GM18519 (cell line): ENCODE data around the gene PARD6A.
A peak's percentile ranks its signal among the peaks of the same experiment; 100 is the strongest.

Experiments used
- ATAC-seq: cut with Tn5 transposase; IDR thresholded peaks from one replicate; pipeline ENCODE4 v1.9.1; 2021; ENCODE audit warnings: mild to moderate bottlenecking, moderate library complexity; ENCODE audit not compliant: unreplicated experiment, low FRiP score

PARD6A gene

DNA sequence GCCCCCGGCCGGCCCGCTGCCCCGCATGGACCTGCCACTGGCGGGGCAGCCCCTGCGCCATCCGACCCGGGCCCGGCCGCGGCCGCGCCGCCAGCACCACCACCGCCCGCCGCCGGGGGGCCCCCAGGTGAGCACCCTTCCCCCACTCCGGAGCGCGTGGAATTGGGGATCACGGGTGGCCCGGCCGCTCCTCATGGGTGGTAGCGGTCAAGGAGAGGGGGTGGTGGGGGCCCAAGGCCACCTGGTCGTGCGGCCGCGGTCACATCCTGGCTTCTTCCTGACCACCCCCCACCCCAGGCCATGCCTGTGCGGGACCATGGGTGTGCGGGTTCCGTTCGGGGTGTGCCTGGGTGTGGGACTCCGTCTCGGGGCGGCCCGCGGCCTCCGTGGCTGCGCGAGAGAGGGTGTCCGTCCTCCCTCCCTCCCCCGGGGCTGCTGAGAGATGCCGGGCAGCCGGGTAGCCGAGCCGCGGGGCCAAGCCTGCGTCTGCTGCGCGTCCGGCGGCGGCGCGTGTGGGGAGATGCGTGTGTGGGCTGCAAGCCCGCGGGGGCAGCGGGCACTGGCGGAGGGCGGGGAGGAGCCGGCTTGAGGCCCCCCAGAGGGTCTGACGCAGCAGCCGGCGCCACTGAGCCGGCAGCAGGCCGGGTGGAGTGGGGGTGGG, 7.5 kb upstream of the PARD6A start:
- no peak for ATAC-seq

DNA sequence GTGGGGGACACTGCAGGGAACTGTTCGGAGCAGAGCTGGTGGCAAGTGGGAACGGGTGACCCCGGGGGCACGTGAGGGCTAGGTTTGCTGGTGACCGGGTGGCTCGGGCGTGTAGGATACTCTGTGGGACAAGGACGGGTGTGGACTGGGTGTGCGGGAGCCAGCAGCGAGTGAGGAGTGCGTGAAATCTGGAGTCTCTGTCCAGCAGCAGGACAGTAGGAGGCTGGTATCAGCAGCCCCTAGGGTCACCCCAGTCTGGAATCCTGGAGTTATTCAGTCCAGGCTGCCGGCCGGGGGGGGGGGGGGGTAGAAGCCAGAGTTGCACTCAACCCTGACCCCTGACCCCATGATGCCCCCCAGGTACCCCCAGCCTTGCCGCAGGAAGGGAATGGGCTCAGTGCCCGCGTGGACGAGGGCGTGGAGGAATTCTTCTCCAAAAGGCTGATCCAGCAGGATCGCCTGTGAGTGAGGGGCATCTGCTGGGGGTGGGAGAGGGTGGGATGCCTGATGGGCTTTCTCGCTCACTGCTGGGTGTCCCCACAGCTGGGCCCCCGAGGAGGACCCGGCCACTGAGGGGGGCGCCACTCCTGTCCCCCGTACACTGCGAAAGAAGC, 6.9 kb upstream of the PARD6A start:
- ATAC-seq = no peak

DNA sequence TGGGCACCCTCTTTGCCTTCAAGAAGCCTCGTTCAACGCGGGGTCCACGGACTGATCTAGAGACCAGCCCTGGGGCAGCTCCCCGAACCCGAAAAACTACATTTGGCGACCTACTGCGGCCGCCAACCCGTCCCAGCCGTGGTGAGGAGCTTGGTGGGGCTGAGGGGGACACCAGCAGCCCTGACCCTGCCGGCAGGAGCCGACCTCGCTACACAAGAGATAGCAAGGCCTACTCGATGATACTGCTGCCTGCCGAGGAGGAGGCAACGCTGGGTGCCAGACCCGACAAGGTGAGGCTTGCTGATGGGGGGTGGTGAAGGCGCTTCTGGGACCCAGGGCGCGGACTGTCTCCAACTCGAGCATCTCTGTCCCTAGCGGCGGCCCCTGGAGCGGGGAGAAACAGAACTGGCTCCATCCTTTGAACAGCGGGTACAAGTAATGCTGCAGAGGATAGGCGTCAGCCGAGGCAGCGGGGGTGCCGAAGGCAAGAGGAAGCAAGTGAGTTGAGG, 6.3 kb upstream of the PARD6A start:
- no peak for ATAC-seq

DNA sequence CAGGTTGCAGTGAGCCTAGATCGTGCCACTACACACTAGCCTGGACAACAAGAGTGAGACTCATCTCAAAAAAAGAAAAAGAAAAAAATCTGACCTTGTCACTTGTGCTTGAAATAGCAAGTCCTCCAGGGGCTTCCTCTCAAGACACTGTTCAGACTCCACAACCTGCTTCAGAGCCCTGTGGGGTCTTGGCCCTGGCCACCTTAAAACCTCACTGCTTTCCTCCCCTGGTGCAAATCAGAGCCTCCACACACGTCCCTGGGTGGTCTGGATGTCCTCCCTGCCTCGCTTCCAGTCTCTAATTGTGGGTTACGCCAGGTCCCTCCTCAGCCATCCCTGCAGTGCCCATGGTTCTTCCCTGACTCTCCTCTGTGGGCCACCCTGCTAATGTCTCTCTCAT, 5.4 kb upstream of the PARD6A start:
- ATAC-seq = no peak

DNA sequence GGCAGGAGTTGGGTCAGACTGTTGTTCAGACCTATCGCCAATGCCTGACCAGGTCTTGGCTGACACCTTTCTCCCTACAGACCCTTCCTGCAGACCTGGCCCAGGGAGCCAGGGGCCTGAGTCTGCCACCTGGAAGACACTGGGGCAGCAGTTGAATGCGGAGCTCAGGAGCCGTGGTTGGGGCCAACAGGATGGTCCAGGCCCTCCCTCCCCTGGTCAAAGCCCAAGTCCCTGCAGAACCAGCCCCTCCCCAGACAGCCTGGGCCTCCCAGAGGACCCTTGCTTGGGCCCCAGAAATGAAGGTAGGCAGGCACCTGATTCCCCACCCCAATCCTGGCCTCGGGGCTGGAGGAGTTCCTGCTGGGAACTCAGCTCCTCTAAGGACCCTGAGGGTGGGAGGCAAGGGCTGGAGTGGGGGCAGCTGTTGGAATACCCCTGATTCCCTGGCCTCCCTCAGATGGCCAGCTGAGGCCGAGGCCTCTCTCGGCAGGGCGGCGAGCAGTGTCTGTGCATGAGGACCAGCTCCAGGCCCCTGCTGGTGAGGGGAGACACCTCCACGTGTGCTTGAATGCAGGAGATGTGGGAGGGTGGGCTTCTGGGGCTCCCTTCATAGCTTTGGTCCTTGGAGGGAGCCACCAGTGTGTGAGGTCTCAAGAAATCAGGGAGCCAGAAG, 4.3 kb upstream of the PARD6A start:
- no peak for ATAC-seq

DNA sequence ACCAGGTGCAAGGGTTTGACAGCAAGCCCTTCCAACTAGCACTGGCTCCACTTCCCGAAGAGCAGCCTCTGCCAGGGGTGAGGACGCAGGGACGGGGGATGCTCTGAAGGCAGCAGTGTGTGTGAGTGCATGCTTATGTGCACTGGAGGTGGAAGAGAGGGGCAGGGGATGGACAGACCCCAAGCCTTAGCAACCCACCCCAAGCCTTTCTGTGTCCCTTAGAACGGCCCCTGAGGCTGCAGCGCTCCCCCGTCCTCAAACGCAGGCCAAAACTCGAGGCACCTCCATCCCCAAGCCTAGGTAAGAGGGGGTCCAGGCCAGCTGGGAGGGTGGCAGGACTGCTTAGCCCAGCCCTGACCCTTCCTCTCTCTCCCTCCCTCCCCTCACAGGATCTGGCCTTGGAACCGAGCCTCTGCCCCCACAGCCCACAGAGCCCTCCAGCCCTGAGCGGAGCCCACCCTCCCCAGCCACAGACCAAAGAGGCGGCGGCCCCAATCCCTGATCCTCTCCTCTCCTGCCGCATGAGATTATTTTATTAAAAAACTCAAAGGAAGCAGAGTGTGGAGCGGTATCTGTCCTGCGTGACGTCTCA, 3.6 kb upstream of the PARD6A start:
- no peak for ATAC-seq

DNA sequence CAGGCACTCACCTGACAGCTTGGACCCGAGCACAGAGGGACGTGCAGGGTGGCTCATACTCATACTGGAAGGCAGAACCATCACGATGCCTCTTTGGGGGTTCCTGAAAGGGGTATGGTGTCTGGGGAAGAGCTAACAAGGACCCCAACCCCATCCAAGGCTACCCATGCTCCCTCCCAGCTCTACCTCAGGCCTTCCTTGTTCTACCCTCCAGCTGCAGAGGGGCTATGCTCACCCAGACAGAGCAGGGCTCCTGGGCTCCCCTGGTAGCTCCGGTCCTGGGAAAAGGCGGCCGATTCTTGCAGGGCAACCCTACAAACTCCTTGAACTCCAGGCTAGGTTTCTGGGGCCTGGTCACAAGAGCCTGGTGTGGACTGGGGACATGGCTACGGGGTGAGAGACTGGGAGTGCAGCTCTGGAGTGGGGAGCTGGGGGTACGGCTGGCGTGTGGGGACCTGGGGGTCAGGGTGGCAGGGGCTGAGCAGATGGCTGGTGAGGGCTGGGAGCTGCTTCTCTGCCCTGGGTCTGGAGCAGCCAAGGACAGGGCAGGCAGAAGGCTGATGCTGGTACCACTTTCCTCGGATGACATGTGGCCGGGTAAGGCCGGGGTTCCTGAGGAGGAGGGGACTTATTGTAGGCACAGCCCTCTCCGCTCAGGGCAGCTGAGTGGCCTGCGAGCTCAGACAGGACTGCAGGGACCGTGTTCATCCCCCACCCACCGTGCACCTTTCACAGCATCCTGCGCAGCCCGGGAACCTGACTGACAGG, 2.8 kb upstream of the PARD6A start:
- ATAC-seq = no peak

DNA sequence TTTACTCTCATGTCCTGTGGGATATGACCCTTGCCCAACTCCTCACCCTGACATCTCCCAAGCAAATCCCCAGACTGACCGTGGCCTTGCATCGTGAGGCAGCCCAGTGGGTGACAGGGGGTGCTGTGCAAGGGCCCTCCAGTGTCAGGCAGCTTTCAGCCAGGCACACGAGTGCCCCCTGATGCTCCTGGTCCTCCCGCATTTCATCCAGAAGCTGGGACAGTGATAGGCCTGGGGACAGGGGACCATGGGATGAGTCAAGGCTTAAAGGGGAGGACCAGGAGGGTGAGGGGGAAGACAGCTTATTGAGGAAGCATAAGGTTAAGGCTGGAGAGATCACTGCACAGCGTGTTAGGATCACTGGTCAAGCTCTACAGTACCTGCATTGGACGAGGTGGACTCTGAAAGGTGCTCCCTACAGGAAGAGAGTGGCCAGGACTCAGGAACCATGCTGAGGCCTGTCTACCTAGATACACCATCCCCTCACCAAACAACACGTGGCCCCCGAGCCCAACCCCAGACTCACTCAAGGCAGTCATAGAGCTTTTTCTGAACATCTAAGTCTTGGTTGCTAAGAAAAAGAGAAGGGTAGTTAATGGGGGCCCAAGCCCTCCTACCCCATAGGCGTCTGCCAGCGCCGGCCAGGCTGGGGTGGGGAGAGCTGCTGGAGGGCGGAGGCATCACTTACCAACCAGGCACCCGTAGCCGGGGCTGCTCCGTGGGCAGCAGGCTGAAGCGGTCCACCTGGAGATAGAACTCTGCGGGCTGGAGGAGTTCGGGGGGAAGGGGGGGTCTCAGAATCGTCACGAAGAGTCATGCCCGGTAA, 1.7 kb upstream of the PARD6A start:
- ATAC-seq = no peak

DNA sequence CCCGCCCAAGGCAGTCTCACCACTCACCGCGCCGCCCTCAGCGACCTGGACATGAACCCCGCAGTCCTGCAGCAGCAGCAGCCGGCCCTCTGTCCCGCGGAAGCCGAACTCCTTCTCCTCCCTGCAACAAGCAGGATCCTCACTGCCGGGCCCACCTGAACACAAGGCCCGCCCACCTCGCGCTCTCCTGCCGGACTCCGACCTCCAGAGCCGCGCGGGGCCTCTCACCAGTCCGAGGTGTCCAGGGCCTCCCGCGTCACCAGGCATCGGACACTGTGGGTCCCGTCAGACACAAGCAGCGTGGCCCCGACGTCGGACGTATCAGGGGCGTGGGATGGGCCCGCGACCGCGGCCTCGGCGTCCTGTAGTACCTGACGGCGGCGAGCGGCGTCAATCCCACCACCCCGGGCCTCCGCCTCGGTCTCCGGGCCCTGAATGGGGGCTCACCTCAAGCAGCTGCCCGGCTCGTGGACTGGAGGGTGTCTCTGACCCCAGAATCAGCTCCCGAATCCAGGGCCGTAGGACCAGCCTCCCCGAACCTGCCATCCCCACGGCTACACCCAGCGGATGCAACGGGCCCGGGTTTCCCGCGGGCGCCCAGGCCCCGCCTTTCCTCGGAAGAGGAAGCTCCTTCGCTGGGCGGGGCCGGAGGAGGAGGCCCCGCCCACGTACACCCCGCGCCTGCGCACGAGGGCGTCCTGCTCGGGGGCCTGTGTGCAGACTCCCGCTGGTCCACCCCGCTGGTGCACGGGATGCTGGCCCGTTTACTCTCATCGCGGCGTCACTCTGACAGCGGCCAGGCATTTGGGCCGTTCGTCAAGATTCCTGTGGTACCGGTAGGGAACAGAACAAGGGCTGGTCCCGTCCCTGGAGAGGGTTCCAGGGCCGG, 841 bp upstream of the PARD6A start, which contains the start of gene ACD:
Gene ACD (minus strand): TSS at position 586 of the 889 bp plus-strand sequence. CDS start 40 bp downstream, at position 546.
- ATAC-seq = peak; percentile 39

DNA sequence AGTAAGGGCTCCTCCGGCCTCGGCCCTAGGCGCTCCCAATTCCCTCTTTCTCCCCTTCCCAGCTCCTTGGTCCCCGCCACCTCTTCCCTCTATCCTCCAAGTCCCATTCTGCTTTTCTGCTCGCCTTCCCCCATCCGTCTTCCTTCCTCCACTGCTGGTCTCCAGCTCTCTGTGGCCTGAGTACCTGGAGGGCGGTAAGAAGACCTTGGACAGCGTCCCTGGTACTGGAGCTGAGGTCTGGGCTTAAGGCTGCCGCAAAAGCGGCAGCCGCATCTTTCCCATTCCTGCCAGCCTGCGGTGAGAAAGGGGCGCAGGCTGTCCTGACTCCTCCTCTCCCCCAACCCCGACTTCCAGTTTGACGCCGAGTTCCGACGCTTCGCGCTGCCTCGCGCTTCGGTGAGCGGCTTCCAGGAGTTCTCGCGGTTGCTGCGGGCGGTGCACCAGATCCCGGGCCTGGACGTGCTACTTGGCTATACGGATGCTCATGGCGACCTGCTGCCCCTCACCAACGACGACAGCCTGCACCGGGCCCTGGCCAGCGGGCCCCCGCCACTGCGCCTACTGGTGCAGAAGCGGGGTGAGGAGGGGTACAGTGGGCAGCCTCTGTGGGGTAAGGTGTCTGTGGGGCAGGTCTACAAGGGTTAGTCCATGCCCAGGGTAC, 471 bp downstream of the PARD6A start:
- ATAC-seq = no peak

DNA sequence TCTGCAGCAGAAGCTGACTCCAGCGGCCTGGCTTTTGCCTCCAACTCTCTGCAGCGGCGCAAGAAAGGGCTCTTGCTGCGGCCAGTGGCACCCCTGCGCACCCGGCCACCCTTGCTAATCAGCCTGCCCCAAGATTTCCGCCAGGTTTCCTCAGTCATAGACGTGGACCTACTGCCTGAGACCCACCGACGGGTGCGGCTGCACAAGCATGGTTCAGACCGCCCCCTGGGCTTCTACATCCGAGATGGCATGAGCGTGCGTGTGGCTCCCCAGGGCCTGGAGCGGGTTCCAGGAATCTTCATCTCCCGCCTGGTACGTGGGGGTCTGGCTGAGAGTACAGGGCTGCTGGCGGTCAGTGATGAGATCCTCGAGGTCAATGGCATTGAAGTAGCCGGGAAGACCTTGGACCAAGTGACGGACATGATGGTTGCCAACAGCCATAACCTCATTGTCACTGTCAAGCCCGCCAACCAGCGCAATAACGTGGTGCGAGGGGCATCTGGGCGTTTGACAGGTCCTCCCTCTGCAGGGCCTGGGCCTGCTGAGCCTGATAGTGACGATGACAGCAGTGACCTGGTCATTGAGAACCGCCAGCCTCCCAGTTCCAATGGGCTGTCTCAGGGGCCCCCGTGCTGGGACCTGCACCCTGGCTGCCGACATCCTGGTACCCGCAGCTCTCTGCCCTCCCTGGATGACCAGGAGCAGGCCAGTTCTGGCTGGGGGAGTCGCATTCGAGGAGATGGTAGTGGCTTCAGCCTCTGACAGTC, 1.3 kb downstream of the PARD6A start:
- no peak for ATAC-seq

DNA sequence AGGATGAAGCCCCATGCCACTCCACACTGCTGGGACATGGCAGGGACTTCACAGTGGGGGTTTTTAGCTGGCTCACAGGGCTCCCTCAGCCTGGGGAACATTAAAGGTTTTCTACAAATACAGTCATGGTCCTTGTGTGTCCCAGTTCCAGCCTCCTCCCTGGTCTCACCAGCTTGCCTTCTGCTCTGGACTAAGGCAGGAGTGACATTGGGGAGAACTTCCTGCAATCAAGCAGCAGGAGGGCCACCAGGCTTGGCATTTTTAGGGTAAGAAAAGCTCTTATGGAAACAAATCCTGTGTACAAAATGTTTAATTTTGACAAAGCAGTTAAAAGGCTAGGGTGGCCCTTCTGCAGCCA, 1.9 kb downstream of the PARD6A start:
- ATAC-seq = no peak

DNA sequence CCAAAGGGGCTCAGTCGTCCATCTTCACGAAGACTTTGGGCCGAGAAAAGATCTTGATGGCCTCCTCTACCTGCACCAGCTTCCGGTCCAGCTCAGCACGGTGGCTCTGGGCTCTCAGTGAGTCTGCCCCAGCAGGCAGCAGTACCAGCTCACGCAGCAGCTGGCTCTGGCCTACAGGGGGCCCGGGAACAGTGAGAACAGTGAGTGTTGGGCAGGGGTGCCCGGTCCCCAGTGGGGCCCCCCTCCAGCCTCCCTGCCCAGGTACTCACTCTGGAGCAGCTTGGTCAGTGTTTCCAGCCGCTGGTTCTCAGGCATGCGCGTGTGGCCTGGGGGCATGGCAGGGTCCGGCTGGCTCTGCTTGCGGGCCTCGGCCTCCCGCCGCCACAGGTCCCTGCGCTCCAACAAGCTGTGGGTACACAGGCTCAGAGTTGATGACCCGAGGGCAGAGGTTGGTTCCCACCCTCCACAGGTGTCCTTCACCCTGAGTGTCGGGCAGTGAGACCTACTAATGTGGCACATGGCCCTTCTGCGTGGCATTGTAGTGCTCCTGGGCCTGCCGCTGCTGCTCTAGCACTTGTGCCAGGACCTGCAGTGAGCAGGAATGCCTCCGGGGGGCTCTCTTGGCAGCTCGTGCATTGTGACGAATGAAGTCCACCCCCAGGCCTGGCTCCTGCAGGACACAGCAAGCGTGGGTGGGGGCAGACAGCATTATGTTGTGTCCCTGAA, 2.6 kb downstream of the PARD6A start:
- no peak for ATAC-seq

DNA sequence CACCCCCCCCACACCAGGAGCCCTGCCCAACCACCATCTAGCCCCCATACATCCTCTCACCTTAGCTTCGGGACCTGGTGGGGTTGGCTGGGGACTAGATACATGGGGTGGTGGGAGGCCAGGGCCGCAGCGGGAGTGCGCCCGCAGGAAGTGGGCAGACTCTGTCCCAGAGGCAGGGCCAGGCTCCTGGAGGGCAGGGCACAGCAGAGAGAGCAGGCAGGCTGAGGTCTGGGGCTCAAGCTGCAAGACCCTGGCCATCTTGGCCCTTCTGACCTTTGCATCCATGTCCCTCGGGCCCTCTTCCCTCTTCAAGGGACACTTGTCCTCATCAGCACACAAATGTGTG, 3.1 kb downstream of the PARD6A start:
- ATAC-seq = no peak

DNA sequence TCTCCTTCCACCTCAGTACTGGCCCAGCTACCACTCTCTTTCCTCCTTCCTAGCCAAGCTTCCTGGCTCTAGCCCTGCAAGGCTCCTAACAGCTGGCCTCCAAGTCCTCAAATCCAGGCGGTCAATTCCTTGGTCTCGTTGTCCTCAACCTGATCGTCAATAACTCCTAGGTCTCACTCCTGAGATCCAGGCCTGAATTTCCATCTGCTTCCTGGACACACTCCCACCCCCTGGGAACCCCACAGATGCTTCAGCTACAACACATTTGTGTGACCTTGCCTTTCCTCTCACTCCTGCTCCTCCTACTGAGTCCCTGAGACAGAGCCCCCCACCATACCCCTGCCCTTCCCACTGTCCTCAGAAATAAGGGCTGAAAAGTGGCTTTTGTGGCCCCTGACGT, 3.5 kb downstream of the PARD6A start:
- ATAC-seq = no peak

DNA sequence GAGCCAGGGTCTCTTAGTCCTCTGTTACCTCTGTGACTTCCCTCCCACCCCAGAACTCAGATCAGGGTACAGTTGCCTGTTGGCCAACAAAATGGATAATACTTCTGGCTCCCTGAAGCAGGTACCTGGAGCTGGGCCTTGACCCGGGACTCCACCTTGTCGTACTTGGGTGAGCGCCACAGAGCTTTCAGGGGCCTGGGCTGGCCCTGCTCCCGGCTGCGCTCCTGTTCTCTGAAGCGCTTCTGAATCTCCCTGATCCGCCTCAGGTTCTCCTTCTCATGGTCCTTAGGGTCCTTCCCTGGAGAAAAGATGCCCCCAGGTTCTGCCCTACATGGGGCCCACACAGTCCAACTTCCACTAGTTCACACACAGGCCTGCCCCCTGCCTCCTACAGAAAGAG, 4.1 kb downstream of the PARD6A start:
- ATAC-seq = no peak

DNA sequence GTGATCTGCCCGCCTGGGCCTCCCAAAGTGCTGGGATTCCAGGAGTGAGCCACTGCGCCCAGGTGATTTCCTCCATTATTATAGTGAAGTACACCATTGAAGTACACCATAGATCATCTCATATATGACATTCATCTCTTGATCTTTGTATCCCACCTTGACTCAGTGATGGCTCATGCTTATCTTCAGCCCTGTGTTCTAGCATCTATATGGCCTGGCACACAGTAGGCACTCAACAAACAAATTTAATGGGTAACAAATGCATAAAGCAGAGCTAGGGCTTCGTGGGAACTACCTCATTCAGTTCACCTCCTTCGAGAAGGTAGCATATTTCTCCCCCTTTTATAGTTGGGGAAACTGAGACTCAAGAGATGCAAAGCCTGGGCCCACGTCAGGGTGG, 4.8 kb downstream of the PARD6A start:
- no peak for ATAC-seq
